GM13976 (cell line): ENCODE results near the gene UTP25.
"Not testable (repeated sequence)": the region's sequence is repeated elsewhere in the genome, so short reads cannot be mapped to it uniquely, and the experiment has no call there.

Experiments used
- DNase-seq: peaks from one replicate; pipeline ENCODE4 v3.0.0; 2012; ENCODE audit warnings: low spot score
- CTCF ChIP-seq: IDR thresholded peaks from 2 replicates; pipeline ENCODE4 v1.5.1; 2012; ENCODE audit warnings: borderline replicate concordance, mild to moderate bottlenecking; ENCODE audit not compliant: insufficient read depth; ENCODE audit errors: extremely low read depth, missing control alignments, control extremely low read depth
- in situ Hi-C: fragments of 300-500 bp; cut with MboI; formaldehyde crosslinking; loops from one replicate; pipeline ENCODE4 v1.12.0; 2022; ENCODE audit warnings: low sequenced_read_pairs, mixed read lengths, inconsistent platforms; ENCODE audit not compliant: unreplicated experiment

Gene UTP25

GRCh38 chr1:209882942-209883340, 55.2 kb downstream of the UTP25 start:
- DNase-seq: no peak
- no peak for TF ChIP-seq CTCF
- in situ Hi-C loops: no loop called here

- in situ Hi-C loops: no loop called here
- no peak for DNase-seq
- TF ChIP-seq CTCF: no peak
Observed at GRCh38 chr1:209883341-209883971, 55.7 kb downstream of the UTP25 start.

- DNase-seq: no peak
- in situ Hi-C loops: no loop called here
- no peak for TF ChIP-seq CTCF
Observed at GRCh38 chr1:209884249-209884648, 56.5 kb downstream of the UTP25 start.

- DNase-seq: no peak
- in situ Hi-C loops: no loop called here
- TF ChIP-seq CTCF: no peak
Observed at GRCh38 chr1:209884665-209885117, 56.9 kb downstream of the UTP25 start.

- TF ChIP-seq CTCF: no peak
- DNase-seq: no peak
- in situ Hi-C loops: no loop called here
Observed at GRCh38 chr1:209885403-209886218, 57.8 kb downstream of the UTP25 start.

GRCh38 chr1:209886219-209886536, 58.4 kb downstream of the UTP25 start:
- in situ Hi-C loops: no loop called here
- no peak for DNase-seq

GRCh38 chr1:209888291-209889076, 60.7 kb downstream of the UTP25 start:
- DNase-seq, in situ Hi-C loops: not testable (repeated sequence)

More at GRCh38 chr1:209886219-209886536, 58.4 kb downstream of the UTP25 start:
- TF ChIP-seq CTCF: no peak
